IPS DF 6.9 (cell line): ENCODE measurements around the gene NUTM2F.
"Not testable (repeated sequence)": the region's sequence is repeated elsewhere in the genome, so short reads cannot be mapped to it uniquely, and the experiment has no call there.

Source experiments
- DNase-seq: peaks from one replicate; pipeline ENCODE4 v3.0.0-alpha.2; 2013; ENCODE audit warnings: low read depth, low spot score
- H3K27ac ChIP-seq: one replicate; pipeline ENCODE4 v1.5.1; 2013; ENCODE audit warnings: low read length, control low read depth
- H3K27me3 ChIP-seq: 2 replicates; pipeline ENCODE4 v1.6.1; 2013; ENCODE audit warnings: mild to moderate bottlenecking, low read length; ENCODE audit not compliant: control insufficient read depth, insufficient read depth
- H3K36me3 ChIP-seq: 2 replicates; pipeline ENCODE4 v1.6.1; 2013; ENCODE audit warnings: low read length; ENCODE audit not compliant: control insufficient read depth, insufficient read depth
- H3K4me1 ChIP-seq: 2 replicates; pipeline ENCODE4 v1.6.1; 2013; ENCODE audit warnings: low read length; ENCODE audit not compliant: control insufficient read depth, insufficient read depth
- H3K4me3 ChIP-seq: 2 replicates; pipeline ENCODE4 v1.5.1; 2013; ENCODE audit warnings: mild to moderate bottlenecking, low read length
- H3K9me3 ChIP-seq: 2 replicates; pipeline ENCODE4 v1.6.1; 2013; ENCODE audit warnings: low read length, inconsistent platforms; ENCODE audit not compliant: control insufficient read depth, insufficient read depth
- WGBS: extraction: QIAGEN DNeasy Blood & Tissue Kit; methylation state at CpG from one replicate; pipeline ENCODE4 v1.1.7; 2013; ENCODE audit warnings: mixed read lengths, missing lambda C conversion rate; ENCODE audit not compliant: insufficient read length, insufficient coverage; 5-methylcytosine and 5-hydroxymethylcytosine counted together

The NUTM2F gene

DNA sequence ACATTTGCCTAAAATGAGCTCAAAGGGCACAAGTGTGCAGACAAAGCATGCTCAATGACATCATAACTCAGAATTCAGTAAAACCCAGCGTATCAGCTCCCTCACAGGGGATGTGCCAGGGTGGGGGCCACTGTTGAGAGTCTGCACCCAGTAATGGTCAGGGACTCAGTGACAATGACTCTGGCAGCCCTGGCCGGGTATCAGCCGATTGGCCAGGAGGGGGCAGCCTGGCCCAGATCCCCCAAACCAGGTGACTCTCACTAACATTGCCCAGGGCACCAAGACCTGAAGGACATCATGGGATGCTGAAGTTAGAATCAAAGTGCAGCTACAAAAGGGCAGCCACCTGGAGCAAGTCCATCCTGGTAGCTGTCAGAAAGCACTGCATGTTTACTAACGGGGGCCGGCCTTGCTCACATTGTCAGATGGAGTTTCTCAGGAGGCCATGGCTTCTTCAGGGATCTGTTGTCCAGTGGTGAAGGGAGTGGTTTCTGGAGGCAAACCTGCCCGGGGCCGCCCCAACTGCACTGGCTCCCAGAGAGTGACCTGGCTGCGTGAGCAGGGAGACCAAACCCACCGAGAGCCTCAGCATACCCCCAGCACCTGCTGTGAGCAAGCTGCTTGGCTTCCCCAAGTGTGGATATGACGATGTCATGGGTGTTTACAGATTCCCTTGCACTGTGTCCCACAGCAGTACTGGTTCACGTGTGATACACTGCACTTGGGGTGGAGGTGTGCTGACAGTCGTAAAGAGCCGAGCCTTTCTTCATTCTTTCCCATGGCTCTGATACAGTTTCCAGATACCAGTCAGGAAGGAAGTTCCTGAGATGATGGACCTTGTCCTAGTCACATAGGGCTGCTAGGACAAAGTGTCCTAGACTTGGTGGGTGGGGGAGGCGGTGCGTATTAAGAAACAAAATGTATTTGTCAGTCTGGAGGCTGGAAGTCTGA is 13.1 kb downstream of the NUTM2F start:
- not testable (repeated sequence) for H3K9me3 ChIP-seq, H3K27me3 ChIP-seq, H3K4me3 ChIP-seq, DNase-seq, H3K27ac ChIP-seq, H3K36me3 ChIP-seq, H3K4me1 ChIP-seq
- no CpG with 5 or more reads among the region's 15 CpGs for WGBS

DNA sequence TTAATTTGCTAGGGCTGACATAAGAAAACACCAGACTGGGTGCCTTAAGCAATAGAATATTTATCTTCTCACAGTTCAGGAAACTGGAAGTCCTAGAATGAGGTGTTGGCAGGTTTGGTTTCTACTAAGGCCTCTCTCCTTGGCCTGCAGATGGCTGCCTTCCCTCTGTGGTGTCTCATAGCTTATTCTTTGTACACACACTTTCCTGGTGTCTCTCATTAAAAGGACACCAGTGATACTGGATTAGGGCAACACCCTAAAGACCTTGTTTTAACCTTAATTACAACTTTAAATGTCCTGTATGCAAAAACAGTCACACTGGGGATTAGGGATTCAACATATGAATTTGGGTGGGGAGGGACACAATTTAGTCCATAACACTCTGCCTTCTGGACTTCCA is 25.1 kb downstream of the NUTM2F start:
- no peaks in the 10 kb centered on the region for H3K36me3 ChIP-seq
- no peak overlapping the region for H3K4me3 ChIP-seq
- H3K27me3 ChIP-seq = no peaks in the 10 kb centered on the region
- H3K4me1 ChIP-seq = no peaks in the 10 kb centered on the region
- no peaks in the 10 kb centered on the region for H3K9me3 ChIP-seq
- DNase-seq = no peak
- H3K27ac ChIP-seq = no peak overlapping the region

DNA sequence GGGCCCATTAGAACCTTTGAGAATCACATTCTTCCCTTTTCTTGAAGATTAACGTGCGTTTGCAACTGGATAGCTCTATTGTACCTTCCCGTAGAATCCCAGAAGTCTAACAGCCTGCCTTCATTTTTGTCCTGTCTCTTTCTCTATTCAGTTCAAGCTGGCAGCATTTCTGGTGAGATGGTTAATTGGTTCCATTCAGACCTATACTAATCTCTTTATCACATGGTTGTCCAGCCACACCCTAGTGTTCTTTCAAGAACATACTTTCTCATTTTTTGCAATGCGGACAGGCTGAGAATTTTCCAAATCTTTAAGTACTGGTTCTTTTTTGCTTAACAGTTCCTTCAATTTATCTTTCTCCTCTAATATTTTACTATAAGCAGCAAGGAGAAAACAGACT is 26.0 kb downstream of the NUTM2F start:
- no CpG with 5 or more reads among the region's 4 CpGs for WGBS
- Histone ChIP-seq H3K36me3 (no peaks in the 10 kb centered on the region), H3K27ac (no peak overlapping the region), H3K4me1 (no peaks in the 10 kb centered on the region), H3K9me3 (no peaks in the 10 kb centered on the region), H3K4me3 (no peak overlapping the region), H3K27me3 (no peaks in the 10 kb centered on the region)
- no peak for DNase-seq

DNA sequence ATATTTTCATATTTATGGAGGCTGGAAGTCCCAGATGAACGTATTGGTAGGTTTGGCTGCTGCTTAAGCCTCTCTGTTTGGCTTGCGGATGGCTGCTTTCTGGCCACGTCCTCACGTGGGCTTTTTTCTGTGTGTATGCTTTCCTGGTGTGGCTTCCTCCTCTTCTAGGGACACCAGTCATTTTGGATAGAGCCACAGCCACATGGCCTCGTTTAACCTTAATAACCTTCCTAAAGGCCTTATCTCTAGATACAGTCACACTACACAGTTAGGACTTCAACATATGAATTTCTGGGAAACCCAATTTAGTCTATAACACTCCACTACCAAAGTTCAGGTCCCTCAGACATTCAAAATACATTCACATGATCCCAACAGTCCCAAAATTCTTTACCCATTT is 26.9 kb downstream of the NUTM2F start:
- H3K27ac ChIP-seq = no peak overlapping the region
- WGBS = no CpG with 5 or more reads among the region's 5 CpGs
- no peaks in the 10 kb centered on the region for H3K4me1 ChIP-seq
- no peaks in the 10 kb centered on the region for H3K36me3 ChIP-seq
- DNase-seq = no peak
- no peaks in the 10 kb centered on the region for H3K27me3 ChIP-seq
- H3K4me3 ChIP-seq = no peak overlapping the region
- H3K9me3 ChIP-seq = no peaks in the 10 kb centered on the region

DNA sequence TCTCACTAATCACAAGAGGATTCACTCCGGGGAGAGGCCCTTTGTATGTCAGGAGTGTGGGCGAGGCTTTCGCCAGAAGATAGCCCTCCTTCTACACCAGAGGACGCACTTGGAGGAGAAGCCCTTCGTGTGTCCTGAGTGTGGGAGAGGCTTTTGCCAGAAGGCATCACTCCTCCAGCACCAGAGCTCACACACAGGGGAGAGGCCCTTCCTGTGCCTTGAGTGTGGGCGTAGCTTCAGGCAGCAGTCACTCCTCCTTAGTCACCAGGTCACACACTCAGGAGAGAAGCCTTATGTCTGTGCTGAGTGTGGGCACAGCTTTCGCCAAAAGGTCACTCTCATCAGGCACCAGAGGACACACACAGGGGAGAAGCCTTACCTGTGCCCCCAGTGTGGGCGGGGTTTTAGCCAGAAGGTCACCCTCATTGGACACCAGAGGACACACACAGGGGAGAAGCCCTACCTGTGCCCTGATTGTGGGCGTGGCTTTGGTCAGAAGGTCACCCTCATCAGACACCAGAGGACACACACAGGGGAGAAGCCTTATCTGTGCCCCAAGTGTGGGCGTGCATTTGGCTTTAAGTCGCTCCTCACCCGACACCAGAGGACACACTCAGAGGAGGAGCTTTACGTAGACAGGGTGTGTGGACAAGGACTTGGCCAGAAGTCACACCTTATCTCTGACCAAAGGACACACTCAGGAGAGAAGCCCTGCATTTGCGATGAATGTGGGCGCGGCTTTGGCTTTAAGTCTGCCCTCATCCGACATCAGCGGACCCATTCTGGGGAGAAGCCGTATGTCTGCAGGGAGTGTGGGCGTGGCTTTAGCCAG is 27.8 kb downstream of the NUTM2F start:
- H3K4me3 ChIP-seq = no peak overlapping the region
- no peaks in the 10 kb centered on the region for H3K9me3 ChIP-seq
- WGBS = no CpG with 5 or more reads among the region's 20 CpGs
- no peaks in the 10 kb centered on the region for H3K36me3 ChIP-seq
- no peaks in the 10 kb centered on the region for H3K4me1 ChIP-seq
- no peak overlapping the region for H3K27ac ChIP-seq
- no peak for DNase-seq
- no peaks in the 10 kb centered on the region for H3K27me3 ChIP-seq

DNA sequence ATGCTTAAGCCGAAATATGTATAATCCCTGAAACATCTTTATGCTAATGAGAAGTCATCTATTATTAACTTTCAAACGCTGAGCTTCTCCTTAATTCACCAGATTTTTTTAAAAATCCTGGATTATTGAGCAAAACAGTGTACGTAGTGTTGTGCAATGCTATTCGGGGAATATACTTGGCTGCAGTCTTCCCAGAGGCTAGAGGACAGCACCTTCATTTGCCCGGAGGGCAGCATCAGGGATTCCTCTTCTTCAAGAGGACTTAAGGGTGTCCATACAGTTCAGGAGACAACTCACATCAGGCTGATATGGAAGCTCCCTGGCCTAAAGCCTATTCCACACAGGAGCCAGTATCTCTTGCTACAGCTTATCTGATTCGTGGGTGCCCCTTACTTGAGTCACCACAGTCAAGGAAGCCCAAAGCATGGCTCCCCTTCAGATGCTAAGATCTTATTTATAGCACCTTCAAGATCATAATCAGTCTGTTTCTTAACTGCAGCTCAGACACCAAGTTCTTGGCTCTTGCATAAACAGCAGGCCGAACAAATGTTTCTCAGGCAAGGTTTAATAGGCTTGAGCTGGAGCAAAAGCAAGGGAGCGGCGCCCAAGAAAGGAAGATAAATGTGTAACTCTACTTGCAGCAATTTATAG is 29.4 kb downstream of the NUTM2F start:
- H3K4me1 ChIP-seq = no peaks in the 10 kb centered on the region
- H3K36me3 ChIP-seq = no peaks in the 10 kb centered on the region
- no peaks in the 10 kb centered on the region for H3K9me3 ChIP-seq
- no peak for DNase-seq
- WGBS = no CpG with 5 or more reads among the region's 9 CpGs
- no peak overlapping the region for H3K4me3 ChIP-seq
- no peak overlapping the region for H3K27ac ChIP-seq
- no peaks in the 10 kb centered on the region for H3K27me3 ChIP-seq

DNA sequence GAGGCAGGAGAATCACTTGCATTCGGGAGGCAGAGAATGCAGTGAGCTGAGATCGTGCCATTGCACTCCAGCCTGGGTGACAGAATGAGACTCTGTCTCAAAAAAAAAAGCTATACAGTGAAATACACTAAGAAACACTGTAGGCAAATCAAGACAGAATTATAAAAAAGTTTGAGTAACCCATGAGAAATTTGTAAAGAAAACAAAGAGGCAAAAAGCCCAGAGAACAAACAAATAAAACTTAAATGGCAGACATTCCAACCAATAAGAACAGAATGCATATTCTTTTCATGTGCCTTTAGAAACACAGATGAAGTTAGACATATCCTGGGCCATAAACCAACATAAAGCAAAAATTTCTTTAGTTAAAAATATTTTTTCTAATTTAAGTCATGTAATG is 38.8 kb downstream of the NUTM2F start:
- peaks cover 3% of the 10 kb centered on the region; the same call in 1 of the 2 replicates for H3K36me3 ChIP-seq
- no peaks in the 10 kb centered on the region for H3K27me3 ChIP-seq
- H3K27ac ChIP-seq = no peak overlapping the region
- WGBS = no CpG with 5 or more reads among the region's 2 CpGs
- no peaks in the 10 kb centered on the region for H3K4me1 ChIP-seq
- H3K9me3 ChIP-seq = no peaks in the 10 kb centered on the region
- DNase-seq = no peak
- no peak overlapping the region for H3K4me3 ChIP-seq

DNA sequence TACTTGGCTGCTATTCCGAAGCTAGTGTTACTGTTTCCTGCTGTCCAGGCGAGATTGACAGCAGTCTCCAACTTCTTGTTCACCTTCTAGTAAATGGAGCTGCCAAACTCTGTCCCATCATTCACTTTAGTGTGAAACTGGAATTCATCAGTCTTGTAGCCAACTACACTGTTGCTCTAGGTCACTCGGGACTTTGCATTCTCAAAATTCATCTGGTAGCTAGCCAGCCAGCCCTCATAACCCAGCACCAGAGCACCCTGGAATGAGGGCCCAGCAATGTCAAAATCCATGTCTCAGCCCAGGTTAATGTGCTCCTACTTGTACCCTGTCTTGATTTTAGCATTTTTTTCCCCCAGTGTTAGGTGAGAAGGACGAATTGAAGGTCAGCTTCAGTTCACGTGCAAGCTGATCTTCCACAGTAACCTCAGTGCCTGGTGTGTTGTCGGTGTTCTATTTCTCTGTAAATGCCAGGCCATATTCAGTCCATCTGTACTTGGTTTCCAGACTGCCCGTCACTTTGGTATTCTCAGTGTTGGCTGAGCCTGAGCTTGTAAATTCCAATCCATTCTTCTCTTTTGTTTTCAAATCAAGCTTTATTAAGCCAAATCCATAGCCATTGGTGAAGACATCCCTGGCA is 40.4 kb downstream of the NUTM2F start:
- no peak for DNase-seq

DNA sequence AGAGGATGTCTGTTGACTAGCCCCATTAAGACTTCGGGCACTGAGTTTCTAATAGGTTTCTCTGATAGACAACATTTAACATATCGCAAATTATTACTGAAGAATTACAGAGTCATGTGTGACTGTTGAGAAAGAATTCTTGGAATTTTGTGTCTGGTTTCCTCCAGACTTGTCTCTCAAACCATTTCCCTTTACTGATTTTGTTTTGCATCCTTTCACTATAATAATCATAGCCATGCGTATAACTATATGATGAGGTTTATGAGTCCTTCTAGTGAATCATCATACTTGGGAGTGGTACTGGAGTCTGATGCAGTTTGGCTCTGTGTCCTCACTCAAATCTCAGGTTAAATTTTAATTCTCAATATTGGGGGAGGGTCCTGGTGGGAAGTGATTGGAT is 42.3 kb downstream of the NUTM2F start:
- Histone ChIP-seq H3K4me1 (no peaks in the 10 kb centered on the region), H3K27me3 (no peaks in the 10 kb centered on the region), H3K9me3 (no peaks in the 10 kb centered on the region), H3K36me3 (no peaks in the 10 kb centered on the region), H3K4me3 (no peak overlapping the region), H3K27ac (no peak overlapping the region)
- WGBS = no CpG with 5 or more reads among the region's 3 CpGs
- DNase-seq = no peak

More for the DNA sequence above, 40.4 kb downstream of the NUTM2F start:
- Histone ChIP-seq H3K9me3 (no peaks in the 10 kb centered on the region), H3K27ac (no peak overlapping the region), H3K4me1 (no peaks in the 10 kb centered on the region), H3K27me3 (no peaks in the 10 kb centered on the region), H3K36me3 (peaks cover 2% of the 10 kb centered on the region; the same call in 1 of the 2 replicates), H3K4me3 (no peak overlapping the region)
- WGBS = no CpG with 5 or more reads among the region's 7 CpGs

DNA sequence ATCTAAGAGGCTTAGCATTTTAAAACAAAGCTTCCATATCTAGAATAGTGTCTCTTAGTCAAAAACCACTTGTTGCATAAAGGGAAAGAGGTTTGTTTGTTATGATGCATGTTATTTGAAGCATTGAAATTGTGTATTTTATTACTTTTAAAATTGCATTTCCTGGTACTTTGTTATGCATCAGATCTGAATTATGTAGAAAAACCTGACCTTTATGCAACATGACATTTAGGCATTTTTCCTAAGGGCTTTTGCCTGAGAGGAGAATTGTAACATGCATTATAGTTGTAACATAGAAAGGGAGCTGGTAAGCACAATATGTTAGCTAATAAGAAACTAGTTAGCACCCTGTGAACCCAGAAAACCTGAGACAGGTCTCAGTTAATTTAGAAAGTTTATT is 47.3 kb downstream of the NUTM2F start:
- H3K4me1 ChIP-seq = no peaks in the 10 kb centered on the region
- H3K4me3 ChIP-seq = no peak overlapping the region
- no peak overlapping the region for H3K27ac ChIP-seq
- no peaks in the 10 kb centered on the region; the same call in 1 of the 2 replicates for H3K36me3 ChIP-seq
- H3K9me3 ChIP-seq = no peaks in the 10 kb centered on the region
- H3K27me3 ChIP-seq = no peaks in the 10 kb centered on the region
- DNase-seq = no peak
